IMR-90 (cell line): ENCODE results near the gene CA12. TPM values are rescaled to one million over a fixed set of nuclear protein-coding genes. Genes with fewer than 3 reads are reported as not detected.

Source experiments
- ATAC-seq: fragments of 200-7000 bp; cut with Tn5 transposase; 2 replicates; pipeline ENCODE4 v1.9.1; 2020; ENCODE audit warnings: low read depth, mild to moderate bottlenecking, moderate library complexity
- BruUV-seq: library from RNA; stranded (reverse); fragments of 400-500 nt; replicated peaks from 2 replicates; lab custom pipeline; 2021; lab: Mats Ljungman, UMichigan
- CTCF ChIA-PET: fragments of 300-600 bp; formaldehyde crosslinking; extraction: SDS; loops from one replicate; lab custom pipeline; 2021; ENCODE audit warnings: antibody characterized with exemption; lab: Yijun Ruan, JAX
- POLR2A ChIA-PET: fragments of 300-600 bp; sonication (Branson Sonifier 250); formaldehyde crosslinking; loops from one replicate; lab custom pipeline; 2022; ENCODE audit warnings: antibody characterized with exemption; ENCODE audit not compliant: unreplicated experiment; lab: Charles Lee
- DNase-seq: peaks from one replicate; pipeline ENCODE4 v3.0.0; 2013
- H2AFZ ChIP-seq: replicated peaks from 2 replicates; pipeline ENCODE3; 2013; ENCODE audit warnings: low read length, mild to moderate bottlenecking; ENCODE audit not compliant: poor library complexity
- H2AK5ac ChIP-seq: 2 replicates; pipeline ENCODE4 v1.6.1; 2013; ENCODE audit warnings: low read depth, low read length, inconsistent platforms
- H2AK9ac ChIP-seq: replicated peaks from 2 replicates; pipeline ENCODE3; 2013; ENCODE audit warnings: mild to moderate bottlenecking, low read depth, low read length, moderate library complexity; ENCODE audit not compliant: poor library complexity
- H2BK120ac ChIP-seq: 2 replicates; pipeline ENCODE4 v1.6.1; 2013; ENCODE audit warnings: low read depth, low read length, inconsistent platforms
- H2BK15ac ChIP-seq: 3 replicates; pipeline ENCODE4 v1.6.1; 2013; ENCODE audit warnings: low read depth, low read length, inconsistent platforms
- H2BK20ac ChIP-seq: 2 replicates; pipeline ENCODE4 v1.6.1; 2013; ENCODE audit warnings: low read depth, mild to moderate bottlenecking, inconsistent platforms, low read length, moderate library complexity
- H2BK5ac ChIP-seq: 2 replicates; pipeline ENCODE4 v1.6.1; 2013; ENCODE audit warnings: mild to moderate bottlenecking, low read depth, low read length, inconsistent platforms; ENCODE audit not compliant: poor library complexity, severe bottlenecking
- H3K14ac ChIP-seq: replicated peaks from 2 replicates; pipeline ENCODE4 v1.6.1; 2013; ENCODE audit warnings: low read depth, low read length, inconsistent platforms
- H3K18ac ChIP-seq: 2 replicates; pipeline ENCODE4 v1.6.1; 2013; ENCODE audit warnings: low read depth, low read length, control low read depth
- H3K23ac ChIP-seq: 2 replicates; pipeline ENCODE4 v1.6.1; 2013; ENCODE audit warnings: low read depth, low read length, inconsistent platforms
- H3K27ac ChIP-seq: 2 replicates; pipeline ENCODE4 v1.5.1; 2013; ENCODE audit warnings: mild to moderate bottlenecking, control low read depth, low read length; ENCODE audit not compliant: insufficient read depth
- H3K27me3 ChIP-seq: 2 replicates; pipeline ENCODE4 v1.6.1; 2013; ENCODE audit warnings: low read length; ENCODE audit not compliant: control insufficient read depth, insufficient read depth
- H3K36me3 ChIP-seq: 2 replicates; pipeline ENCODE4 v1.6.1; 2013; ENCODE audit warnings: low read length, mixed read lengths; ENCODE audit not compliant: control insufficient read depth, insufficient read depth
- H3K4ac ChIP-seq: 2 replicates; pipeline ENCODE4 v1.6.1; 2013; ENCODE audit warnings: low read depth, low read length, inconsistent platforms
- H3K4me1 ChIP-seq: 2 replicates; pipeline ENCODE4 v1.6.1; 2013; ENCODE audit warnings: low read length, mixed read lengths; ENCODE audit not compliant: control insufficient read depth, insufficient read depth
- H3K4me2 ChIP-seq: 2 replicates; pipeline ENCODE4 v1.6.1; 2013; ENCODE audit warnings: low read depth, mild to moderate bottlenecking, control low read depth, low read length, moderate library complexity
- H3K4me3 ChIP-seq: 2 replicates; pipeline ENCODE4 v1.5.1; 2013; ENCODE audit warnings: low read depth, mild to moderate bottlenecking, control low read depth, low read length, moderate library complexity; ENCODE audit not compliant: insufficient read depth
- H3K56ac ChIP-seq: 2 replicates; pipeline ENCODE4 v1.6.1; 2013; ENCODE audit warnings: low read length, inconsistent platforms; ENCODE audit not compliant: insufficient read depth; ENCODE audit errors: extremely low read depth
- H3K79me1 ChIP-seq, 2 experiments: 2 replicates each; pipeline ENCODE4 v1.6.1; 2013; ENCODE audit warnings: low read length in 2 of 2, inconsistent platforms in 1 of 2, low read depth in 1 of 2
- H3K9ac ChIP-seq: 2 replicates; pipeline ENCODE4 v1.6.1; 2013; ENCODE audit warnings: low read depth, low read length, control low read depth
- H3K9me1 ChIP-seq: 2 replicates; pipeline ENCODE4 v1.6.1; 2013; ENCODE audit warnings: low read length, inconsistent platforms; ENCODE audit not compliant: insufficient read depth
- H3K9me3 ChIP-seq: 2 replicates; pipeline ENCODE4 v1.6.1; 2013; ENCODE audit warnings: low read length; ENCODE audit not compliant: control insufficient read depth, insufficient read depth
- H4K20me1 ChIP-seq: 2 replicates; pipeline ENCODE4 v1.6.1; 2013; ENCODE audit warnings: low read length, inconsistent platforms; ENCODE audit not compliant: insufficient read depth
- H4K5ac ChIP-seq: 2 replicates; pipeline ENCODE4 v1.6.1; 2013; ENCODE audit warnings: mild to moderate bottlenecking, low read depth, low read length, control low read depth
- H4K8ac ChIP-seq, 2 experiments: 2 replicates each; pipeline ENCODE4 v1.6.1; 2013; ENCODE audit warnings: low read depth in 2 of 2, low read length in 2 of 2, control low read depth in 1 of 2, inconsistent platforms in 1 of 2
- H4K91ac ChIP-seq: 2 replicates; pipeline ENCODE4 v1.6.1; 2013; ENCODE audit warnings: low read depth, low read length, inconsistent platforms; ENCODE audit not compliant: insufficient read depth
- SMC3 ChIP-seq: fragments of 150-350 bp; IDR thresholded peaks from 2 replicates; pipeline ENCODE4 v1.6.1; 2016; ENCODE audit warnings: low read depth, mild to moderate bottlenecking, antibody characterized with exemption, low read length, moderate library complexity
- USF2 ChIP-seq: fragments of 150-350 bp; IDR thresholded peaks from 2 replicates; pipeline ENCODE4 v1.6.1; 2017; ENCODE audit warnings: mild to moderate bottlenecking, antibody characterized with exemption, low read length, low read depth
- WGBS, 2 experiments: methylation state at CpG; one replicate each; pipeline versions ENCODE4 v1.1.5 to v1.1.7; 2013; ENCODE audit warnings: missing lambda C conversion rate in 2 of 2; ENCODE audit not compliant: insufficient read length in 1 of 2; ENCODE audit errors: extremely low coverage in 2 of 2; 5-methylcytosine and 5-hydroxymethylcytosine counted together
- dilution Hi-C: fragments of 300-500 bp; cut with HindIII; formaldehyde crosslinking; loops from one replicate; pipeline ENCODE4 v1.14.3; 2018; ENCODE audit warnings: low sequenced_read_pairs; ENCODE audit not compliant: unreplicated experiment
- in situ Hi-C: fragments of 300-500 bp; cut with MboI; formaldehyde crosslinking; loops from 3 replicates; pipeline ENCODE4 v1.14.3; 2019; ENCODE audit warnings: low sequenced_read_pairs, inconsistent platforms, mixed read lengths
- intact Hi-C: fragments of 100-400 bp; cut with micrococcal nuclease; formaldehyde crosslinking; loops from 2 replicates; pipeline ENCODE4 v1.10.0; 2022
- polyA plus RNA-seq, 3 experiments: library from polyadenylated mRNA; depleted of rRNA; stranded (reverse); fragments of >200 nt; gene quantifications; 2 replicates each; pipeline ENCODE4 v1.2.3, GENCODE V29; 2012; ENCODE audit warnings: low replicate concordance in 1 of 3
- total RNA-seq: library from RNA; depleted of rRNA; stranded (reverse); fragments of >200 nt; gene quantifications from 2 replicates; pipeline ENCODE4 v1.2.3, GENCODE V29; 2012

The CA12 gene
- total and polyA plus RNA-seq, 2 of the 4 experiments (the other 2 are of a cell fraction) = 33.7 to 52.6 TPM

GRCh38 chr15:63350178-63350621, 31.4 kb downstream of the CA12 start:
- DNase-seq (no peak), ATAC-seq (peak; percentile 21)
- Histone ChIP-seq H3K4ac (peak overlapping the region; percentile 75), H4K8ac (peak overlapping the region in 1 of 2 experiments; percentile 17; a peak in 1 of 4 replicates), H2AK9ac (peak overlapping the region; percentile 80), H3K56ac (no peak overlapping the region), H3K36me3 (no peaks in the 10 kb centered on the region), H2BK20ac (peak overlapping the region; percentile 54), H3K79me1 (no peaks in the 10 kb centered on the region), H4K5ac (peak overlapping the region; percentile 37; the same call in 1 of the 2 replicates), H2AFZ (peak overlapping the region; percentile 73), H2BK15ac (no peak overlapping the region; the same call in 2 of the 3 replicates), H3K9me3 (no peaks in the 10 kb centered on the region), H2BK120ac (peak overlapping the region; percentile 81), H3K9ac (no peak overlapping the region), H4K20me1 (no peaks in the 10 kb centered on the region), H2AK5ac (peak overlapping the region; percentile 89; the same call in 1 of the 2 replicates), H3K14ac (peak overlapping the region; percentile 68), H3K4me2 (no peak overlapping the region), H3K9me1 (peaks cover 14% of the 10 kb centered on the region; the same call in 1 of the 2 replicates), H4K91ac (peak overlapping the region; percentile 34; the same call in 1 of the 2 replicates), H3K27ac (peak overlapping the region; percentile 28; the same call in 1 of the 2 replicates), H3K18ac (no peak overlapping the region; the same call in 1 of the 2 replicates), H3K23ac (no peak overlapping the region), H3K4me1 (peaks cover 31% of the 10 kb centered on the region), H3K4me3 (no peak overlapping the region), H2BK5ac (no peak overlapping the region), H3K27me3 (no peaks in the 10 kb centered on the region)
- dilution Hi-C loops = no loop called here
- 56% methylated on average over 4 of the region's 5 CpGs; no CpG with 5 or more reads in 1 of the 2 experiments for WGBS, 2 experiments
- in situ Hi-C loops = no loop called here
- ChIA-PET POLR2A (interaction anchor here (0.6 kb wide), 1 partner anchor 196 kb away, joined by 5 read pairs; no protein-coding TSS in a partner anchor), CTCF (no interaction called here)
- intact Hi-C loops = no loop called here
- TF ChIP-seq USF2 (peak; percentile 70), SMC3 (no peak)
- no TSS peak for BruUV-seq
